HepG2 (cell line): ENCODE results near the gene TRIM31. TPM values are rescaled to one million over a fixed set of nuclear protein-coding genes. Genes with fewer than 3 reads are reported as not detected.
A peak's percentile ranks its signal among the peaks of the same experiment; 100 is the strongest.

ENCODE experiments used
- BCLAF1 ChIP-seq: fragments of 450-650 bp; IDR thresholded peaks from 2 replicates; pipeline ENCODE4 v1.6.1; 2017; ENCODE audit warnings: mild to moderate bottlenecking
- CREB3 ChIP-seq: sonication (generic); formaldehyde crosslinking; IDR thresholded peaks from 2 replicates; pipeline ENCODE4 v1.5.0; 2020; ENCODE audit warnings: missing genetic modification reagents
- ELF1 ChIP-seq: sonication (generic); formaldehyde crosslinking; IDR thresholded peaks from 2 replicates; pipeline ENCODE4 v1.4.0; 2020; ENCODE audit warnings: missing genetic modification reagents
- HNRNPL ChIP-seq: fragments of 200-400 bp; formaldehyde crosslinking; IDR thresholded peaks from 2 replicates; pipeline ENCODE4 v1.6.1; 2017; ENCODE audit warnings: mild to moderate bottlenecking, low read depth, low read length
- HNRNPUL1 ChIP-seq: fragments of 200-400 bp; formaldehyde crosslinking; IDR thresholded peaks from 2 replicates; pipeline ENCODE4 v1.6.1; 2017; ENCODE audit warnings: low read depth, mild to moderate bottlenecking, low read length, moderate library complexity
- IKZF4 ChIP-seq: sonication (generic); formaldehyde crosslinking; IDR thresholded peaks from 2 replicates; pipeline ENCODE4 v1.5.1; 2020; ENCODE audit warnings: borderline replicate concordance, mild to moderate bottlenecking, low read depth, missing genetic modification reagents; ENCODE audit errors: not compliant biosample characterization
- MAF1 ChIP-seq: sonication (generic); formaldehyde crosslinking; IDR thresholded peaks from 2 replicates; pipeline ENCODE4 v1.5.0; 2020; ENCODE audit warnings: missing genetic modification reagents, borderline replicate concordance
- MLXIP ChIP-seq: sonication (generic); formaldehyde crosslinking; IDR thresholded peaks from 2 replicates; pipeline ENCODE4 v1.9.0; 2021; ENCODE audit warnings: missing genetic modification reagents, borderline replicate concordance
- MYNN ChIP-seq: sonication (generic); formaldehyde crosslinking; IDR thresholded peaks from 2 replicates; pipeline ENCODE4 v1.4.0; 2020; ENCODE audit warnings: mild to moderate bottlenecking, low read depth, missing genetic modification reagents
- PLRG1 ChIP-seq: fragments of 450-650 bp; conservative IDR thresholded peaks from 2 replicates; pipeline ENCODE4 v1.6.1; 2016
- SP2 ChIP-seq: sonication (generic); formaldehyde crosslinking; IDR thresholded peaks from 2 replicates; pipeline ENCODE4 v1.5.1; 2020; ENCODE audit warnings: mild to moderate bottlenecking, missing genetic modification reagents
- SP4 ChIP-seq: sonication (generic); formaldehyde crosslinking; IDR thresholded peaks from 2 replicates; pipeline ENCODE4 v1.8.1; 2023; ENCODE audit warnings: mild to moderate bottlenecking, missing genetic modification reagents
- SRY ChIP-seq: sonication (generic); formaldehyde crosslinking; IDR thresholded peaks from 2 replicates; pipeline ENCODE4 v1.8.0; 2022; ENCODE audit warnings: mild to moderate bottlenecking, missing genetic modification reagents
- TSC22D2 ChIP-seq: sonication (generic); formaldehyde crosslinking; IDR thresholded peaks from 2 replicates; pipeline ENCODE4 v1.5.1; 2020; ENCODE audit warnings: missing genetic modification reagents, mild to moderate bottlenecking, borderline replicate concordance
- ZBTB7B ChIP-seq: sonication (generic); formaldehyde crosslinking; IDR thresholded peaks from 2 replicates; pipeline ENCODE4 v1.4.0; 2020; ENCODE audit warnings: missing genetic modification reagents
- ZGPAT ChIP-seq: IDR thresholded peaks from 2 replicates; pipeline ENCODE4 v1.6.1; 2016; ENCODE audit warnings: mild to moderate bottlenecking
- ZNF232 ChIP-seq: sonication (generic); formaldehyde crosslinking; IDR thresholded peaks from 2 replicates; pipeline ENCODE4 v1.4.0; 2020; ENCODE audit warnings: missing genetic modification reagents, borderline replicate concordance
- ZNF589 ChIP-seq: sonication (generic); formaldehyde crosslinking; conservative IDR thresholded peaks from 2 replicates; pipeline ENCODE4 v1.8.0; 2022; ENCODE audit warnings: mild to moderate bottlenecking, moderate library complexity, missing genetic modification reagents
- ZNF781 ChIP-seq: sonication (generic); formaldehyde crosslinking; IDR thresholded peaks from 2 replicates; pipeline ENCODE4 v1.5.1; 2020; ENCODE audit warnings: borderline replicate concordance, mild to moderate bottlenecking, missing genetic modification reagents; ENCODE audit errors: not compliant biosample characterization
- ZSCAN9 ChIP-seq: IDR thresholded peaks from 2 replicates; pipeline ENCODE4 v1.6.1; 2016; ENCODE audit warnings: borderline replicate concordance
- polyA plus RNA-seq, 8 experiments: library from polyadenylated mRNA; depleted of rRNA in 3 of 8; stranded (reverse) in 7 of 8; unstranded in 1 of 8; fragments of >200 nt; fragmentation: Illumina TruSeq in 4 of 8; extraction: Trizol in 4 of 8; gene quantifications; 2 replicates each; pipeline versions ENCODE4 v1.2.1 to v1.2.3, GENCODE V29; 2011 to 2016; ENCODE audit warnings: low read depth in 4 of 8, missing spikeins in 1 of 8, mixed read lengths in 1 of 8; ENCODE audit not compliant: insufficient read depth in 1 of 8
- total RNA-seq, 5 experiments: library from RNA; depleted of rRNA; stranded (reverse); fragments of >200 nt; fragmentation: Illumina TruSeq; extraction: Trizol; gene quantifications; 2 replicates each; pipeline ENCODE4 v1.2.3, GENCODE V29; 2016; ENCODE audit warnings: low read depth in 1 of 5

The TRIM31 gene
- total and polyA plus RNA-seq, 2 of the 13 experiments (the other 11 are each of a cell fraction or from before 2014, with no cell fraction given) = 0.13 to 0.51 TPM

DNA sequence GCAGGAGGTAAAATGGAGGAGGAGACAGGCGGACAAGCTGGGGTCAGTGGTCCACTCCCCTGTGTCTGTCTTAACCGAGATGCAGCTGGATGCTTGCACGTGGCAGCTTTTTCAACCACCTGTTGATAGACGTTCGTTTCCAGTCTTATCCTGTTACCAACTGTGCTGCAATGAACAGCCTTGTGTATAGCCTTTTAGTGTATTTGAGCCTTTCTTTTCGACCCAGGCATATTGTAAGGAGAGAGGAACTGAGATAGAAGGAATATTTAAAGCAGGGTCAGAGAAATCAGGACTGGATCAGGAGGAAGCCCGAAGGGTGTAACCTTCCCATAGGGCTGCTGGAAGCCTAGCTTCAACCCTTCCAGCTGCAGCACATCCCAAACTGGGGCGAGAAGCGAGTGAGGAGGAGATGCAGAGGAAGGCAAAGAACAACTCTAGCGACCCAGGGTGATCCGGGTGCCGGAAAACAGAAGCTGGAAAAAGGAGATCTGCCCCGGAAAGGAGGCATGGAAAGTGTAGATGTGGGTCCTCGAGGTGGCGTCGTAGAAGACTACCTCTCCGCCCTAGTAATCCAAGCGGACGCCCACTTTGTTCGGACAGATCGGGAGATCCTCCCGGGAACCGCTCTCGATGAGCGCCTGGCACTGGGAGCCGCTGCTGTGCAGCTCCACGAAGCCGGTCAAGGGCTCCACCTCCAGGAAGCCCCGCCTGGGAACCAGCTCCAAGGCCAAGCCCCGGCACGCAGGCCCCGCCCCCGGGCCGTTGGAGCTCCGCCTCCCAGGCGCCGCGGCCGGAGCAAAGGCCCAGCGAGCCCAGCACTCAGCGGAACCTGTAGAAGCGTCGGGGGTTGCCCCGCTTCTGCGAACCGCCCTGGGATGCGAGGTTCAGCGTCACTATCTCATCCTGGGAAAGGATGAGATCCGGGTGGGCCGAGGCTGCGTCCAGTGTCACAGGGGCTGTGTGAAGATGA lies 11.2 kb downstream of the TRIM31 start (continued):
- TF ChIP-seq MLXIP (CRISPR knock-in tag) = no peak
- TF ChIP-seq CREB3 = no peak
- no peak for TF ChIP-seq BCLAF1
- no peak for TF ChIP-seq SP2 (CRISPR knock-in tag)
- no peak for TF ChIP-seq PLRG1
- TF ChIP-seq SRY (CRISPR knock-in tag) = peak; percentile 59; the same call in 1 of the 2 replicates
- TF ChIP-seq SP4 (CRISPR knock-in tag) = peak; percentile 85
- TF ChIP-seq ZBTB7B (CRISPR knock-in tag) = peak; percentile 55
- peak; percentile 72 for TF ChIP-seq ELF1 (CRISPR knock-in tag)
- TF ChIP-seq MAF1 (CRISPR knock-in tag) = no peak
- TF ChIP-seq ZSCAN9 (CRISPR knock-in tag) = peak; percentile 85
- TF ChIP-seq ZNF232 = peak; percentile 64; the same call in 1 of the 2 replicates
- TF ChIP-seq ZGPAT = peak; percentile 92
- TF ChIP-seq HNRNPUL1 = no peak
- TF ChIP-seq ZNF781 (CRISPR knock-in tag) = no peak
- 0 out of 2 replicates have a peak, but pooled peaks have one; percentile 11 for TF ChIP-seq MYNN (CRISPR knock-in tag)
- TF ChIP-seq TSC22D2 = peak; percentile 22; the same call in 1 of the 2 replicates
- TF ChIP-seq HNRNPL = no peak
- TF ChIP-seq ZNF589 (CRISPR knock-in tag) = no peak
- TF ChIP-seq IKZF4 (CRISPR knock-in tag) = peak; percentile 73
